Measurements from ENCODE around the gene KRTAP10-5. TPM values are rescaled to one million over a fixed set of nuclear protein-coding genes. Genes with fewer than 3 reads are reported as not detected.

Gene KRTAP10-5
- total RNA-seq, 4 donors from 2014 or later, result not detected

GRCh38 chr21:44617071-44617501, 36.7 kb upstream of the KRTAP10-5 start:
- Histone ChIP-seq H3K36me3 (no peaks in the 10 kb centered on the region), H3K9me3 (no peaks in the 10 kb centered on the region), H3K4me1 (no peaks in the 10 kb centered on the region), H3K27me3 (peaks cover 4 to 11% (median 5%) of the 10 kb centered on the region in 3 donors), H3K4me3 (no peak overlapping the region), H3K27ac (no peak overlapping the region)
- intact Hi-C loops (cut with DNase I; ENCODE audit: low total_unique reads) (no loop called here), in situ Hi-C loops (cut with MboI; ENCODE audit: low sequenced_read_pairs in 4 of 4) (no loop called here)
- no peak for TF ChIP-seq CTCF (IDR thresholded peaks at IDR 0.05 in 4 of 5, conservative IDR thresholded peaks at IDR 0.05 in 1 of 5)
- TF ChIP-seq POLR2A (IDR thresholded peaks at IDR 0.05), result no peak
- ATAC-seq (no peak), DNase-seq (no peak)

GRCh38 chr21:44616591-44616926, 36.2 kb upstream of the KRTAP10-5 start:
- peaks cover 5 to 11% (median 5%) of the 10 kb centered on the region in 3 donors for H3K27me3 ChIP-seq
- no peaks in the 10 kb centered on the region for H3K4me1 ChIP-seq
- in situ Hi-C loops (cut with MboI; ENCODE audit: low sequenced_read_pairs in 4 of 4), result no loop called here
- H3K4me3 ChIP-seq, result no peak overlapping the region
- H3K9me3 ChIP-seq, result no peaks in the 10 kb centered on the region
- ATAC-seq (no peak), DNase-seq (no peak)
- intact Hi-C loops (cut with DNase I; ENCODE audit: low total_unique reads), result no loop called here
- H3K36me3 ChIP-seq, result no peaks in the 10 kb centered on the region
- TF ChIP-seq CTCF (IDR thresholded peaks at IDR 0.05 in 4 of 5, conservative IDR thresholded peaks at IDR 0.05 in 1 of 5), result no peak
- no peak for TF ChIP-seq POLR2A (IDR thresholded peaks at IDR 0.05)
- H3K27ac ChIP-seq, result no peak overlapping the region

GRCh38 chr21:44615911-44616590, 35.6 kb upstream of the KRTAP10-5 start:
- TF ChIP-seq POLR2A (IDR thresholded peaks at IDR 0.05) (no peak), CTCF (IDR thresholded peaks at IDR 0.05 in 4 of 5, conservative IDR thresholded peaks at IDR 0.05 in 1 of 5) (no peak)
- in situ Hi-C loops (cut with MboI; ENCODE audit: low sequenced_read_pairs in 4 of 4), result no loop called here
- H3K4me3 ChIP-seq, result no peak overlapping the region
- intact Hi-C loops (cut with DNase I; ENCODE audit: low total_unique reads), result no loop called here
- no peaks in the 10 kb centered on the region for H3K9me3 ChIP-seq
- DNase-seq (no peak), ATAC-seq (no peak)
- H3K4me1 ChIP-seq, result no peaks in the 10 kb centered on the region
- H3K27ac ChIP-seq, result no peak overlapping the region
- H3K36me3 ChIP-seq, result no peaks in the 10 kb centered on the region
- peaks cover 5 to 11% (median 5%) of the 10 kb centered on the region in 3 donors for H3K27me3 ChIP-seq

GRCh38 chr21:44615466-44615865, 35.1 kb upstream of the KRTAP10-5 start:
- DNase-seq, result no peak
- no peak for TF ChIP-seq POLR2A (IDR thresholded peaks at IDR 0.05)
- no peak for TF ChIP-seq CTCF (IDR thresholded peaks at IDR 0.05 in 4 of 5, conservative IDR thresholded peaks at IDR 0.05 in 1 of 5)

GRCh38 chr21:44614961-44615391, 34.6 kb upstream of the KRTAP10-5 start:
- ATAC-seq (no peak), DNase-seq (no peak)
- intact Hi-C loops (cut with DNase I; ENCODE audit: low total_unique reads) (no loop called here), in situ Hi-C loops (cut with MboI; ENCODE audit: low sequenced_read_pairs in 4 of 4) (no loop called here)
- no peak overlapping the region for H3K27ac ChIP-seq
- no peaks in the 10 kb centered on the region for H3K9me3 ChIP-seq
- peaks cover 5 to 11% (median 5%) of the 10 kb centered on the region in 3 donors for H3K27me3 ChIP-seq
- H3K4me3 ChIP-seq, result no peak overlapping the region
- H3K4me1 ChIP-seq, result no peaks in the 10 kb centered on the region
- H3K36me3 ChIP-seq, result no peaks in the 10 kb centered on the region
- no peak for TF ChIP-seq POLR2A (IDR thresholded peaks at IDR 0.05)
- TF ChIP-seq CTCF (IDR thresholded peaks at IDR 0.05 in 4 of 5, conservative IDR thresholded peaks at IDR 0.05 in 1 of 5), result no peak

More at GRCh38 chr21:44615466-44615865, 35.1 kb upstream of the KRTAP10-5 start:
- Histone ChIP-seq H3K27me3 (peaks cover 5 to 11% (median 5%) of the 10 kb centered on the region in 3 donors), H3K4me3 (no peak overlapping the region), H3K27ac (no peak overlapping the region), H3K4me1 (no peaks in the 10 kb centered on the region), H3K9me3 (no peaks in the 10 kb centered on the region), H3K36me3 (no peaks in the 10 kb centered on the region)
- intact Hi-C loops (cut with DNase I; ENCODE audit: low total_unique reads), result no loop called here
- in situ Hi-C loops (cut with MboI; ENCODE audit: low sequenced_read_pairs in 4 of 4), result no loop called here
- ATAC-seq, result no peak

Data from gastrocnemius medialis (tissue), 4 donors.